ENCODE results near the gene RPN1.

GRCh38 chr3:128621931-128622330, 28.7 kb downstream of the RPN1 start:
- no peak for TF ChIP-seq POLR2AphosphoS5 (IDR thresholded peaks at IDR 0.05; ENCODE audit: insufficient read depth in 1 of 2, low read depth in 1 of 2)
- TF ChIP-seq CTCF (IDR thresholded peaks at IDR 0.05), result no peak
- no peak for TF ChIP-seq POLR2A (IDR thresholded peaks at IDR 0.05)

Data from vagina (tissue), 2 donors.